ENCODE measurements around the gene TDRD12. TPM values are rescaled to one million over a fixed set of nuclear protein-coding genes. Genes with fewer than 3 reads are reported as not detected.
"Not testable (repeated sequence)": the region's sequence is repeated elsewhere in the genome, so short reads cannot be mapped to it uniquely, and the experiment has no call there.

Gene TDRD12
- total RNA-seq, 5 donors from 2014 or later (not counting 1 experiment from before 2014, with no cell fraction given): 0.36 to 1.0 (median 0.63) TPM

GRCh38 chr19:32691952-32692726 is 27.4 kb upstream of the TDRD12 start:
- Mint-ChIP-seq H3K9me3 (no peaks in the 10 kb centered on the region), H3K27me3 (no peaks in the 10 kb centered on the region), H3K27ac (peak overlapping the region; percentile 87 to 90), H3K4me1 (peaks cover 48 to 59% (median 57%) of the 10 kb centered on the region in 3 donors), H3K36me3 (peaks cover 13% of the 10 kb centered on the region), H3K4me3 (peak overlapping the region; percentile 86 to 97 (median 88))
- Histone ChIP-seq H3K4me3 (ENCODE audit: control insufficient read depth in 1 of 2, extremely low read depth in 1 of 2, low read length in 1 of 2) (peak overlapping the region; percentile 79 to 85), H3K4me1 (ENCODE audit: control insufficient read depth in 1 of 2, extremely low read depth in 1 of 2, insufficient read depth in 2 of 2, low read length in 2 of 2) (peaks cover 12 to 36% of the 10 kb centered on the region in 2 experiments), H3K27me3 (replicated peaks in 1 of 2; ENCODE audit: control insufficient read depth in 2 of 2, extremely low read depth in 1 of 2, insufficient read depth in 2 of 2, low read length in 1 of 2) (no peaks in the 10 kb centered on the region), H3K36me3 (ENCODE audit: control insufficient read depth in 2 of 2, extremely low read depth in 1 of 2, insufficient read depth in 1 of 2, low read length in 1 of 2) (peaks cover 0 to 1% of the 10 kb centered on the region in 2 donors), H3K9me3 (no peaks in the 10 kb centered on the region), H3K27ac (ENCODE audit: low read length) (peak overlapping the region; percentile 49)
- CTCF ChIA-PET: interaction anchor here in 1 of 2 donors (0.5 to 0.6 kb wide), 2 partner anchors 14 to 30 kb away, joined by 3 to 7 read pairs; no protein-coding TSS in a partner anchor
- POLR2A ChIA-PET: no interaction called here
- ATAC-seq (replicated peaks in 1 of 4): peak; percentile 64 to 70 (median 66)
- peak in 29 of 35 experiments; percentile 20 to 67 (median 31) for DNase-seq
- WGBS (ENCODE audit: insufficient coverage): under 1% methylated on average over 93 of the region's 93 CpGs

DNA sequence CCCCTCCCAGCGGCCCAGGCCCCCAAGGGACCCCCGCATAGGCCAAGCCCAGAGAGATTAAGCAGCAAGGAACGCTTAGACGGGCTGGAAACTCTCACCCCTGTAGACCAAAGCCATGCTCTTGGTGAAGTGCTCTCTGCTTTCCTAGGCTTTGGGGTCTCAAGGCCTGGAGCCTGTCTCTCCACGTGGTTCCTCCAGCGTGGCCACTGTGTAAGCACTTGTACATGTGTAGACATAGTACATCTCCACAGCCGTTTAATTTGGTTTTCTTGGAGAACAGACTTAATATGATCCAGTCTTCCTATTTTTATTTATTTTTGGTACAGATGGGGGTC is 26.9 kb upstream of the TDRD12 start:
- Histone ChIP-seq H3K4me3 (ENCODE audit: control insufficient read depth in 1 of 2, extremely low read depth in 1 of 2, low read length in 1 of 2) (peak overlapping the region; percentile 79 to 85), H3K9me3 (no peaks in the 10 kb centered on the region), H3K36me3 (ENCODE audit: control insufficient read depth in 2 of 2, extremely low read depth in 1 of 2, insufficient read depth in 1 of 2, low read length in 1 of 2) (peaks cover 0 to 4% of the 10 kb centered on the region in 2 donors), H3K27me3 (replicated peaks in 1 of 2; ENCODE audit: control insufficient read depth in 2 of 2, extremely low read depth in 1 of 2, insufficient read depth in 2 of 2, low read length in 1 of 2) (no peaks in the 10 kb centered on the region), H3K27ac (ENCODE audit: low read length) (peak overlapping the region; percentile 49), H3K4me1 (ENCODE audit: control insufficient read depth in 1 of 2, extremely low read depth in 1 of 2, insufficient read depth in 2 of 2, low read length in 2 of 2) (peaks cover 12 to 36% of the 10 kb centered on the region in 2 experiments)
- ATAC-seq (replicated peaks in 1 of 4) (peak in 3 of 4 experiments; percentile 3 to 8 (median 3)), DNase-seq (no peak)
- Mint-ChIP-seq H3K9me3 (no peaks in the 10 kb centered on the region), H3K4me1 (peaks cover 52 to 65% (median 62%) of the 10 kb centered on the region in 3 donors), H3K36me3 (peaks cover 18% of the 10 kb centered on the region), H3K4me3 (peak overlapping the region; percentile 86 to 97 (median 88)), H3K27me3 (no peaks in the 10 kb centered on the region), H3K27ac (peak overlapping the region; percentile 87 to 90)
- 11% methylated on average over 4 of the region's 7 CpGs for WGBS (ENCODE audit: insufficient coverage)
- POLR2A ChIA-PET: interaction anchor here in 1 of 2 donors (0.6 kb wide), 1 partner anchor 483 kb away, joined by 5 read pairs; no protein-coding TSS in a partner anchor
- CTCF ChIA-PET: interaction anchor here (0.6 kb wide), 2 partner anchors 200 to 387 kb away, joined by 3 to 6 read pairs; no protein-coding TSS in a partner anchor

- ChIA-PET CTCF (interaction anchor here (0.6 to 0.9 kb wide), 4 partner anchors 16 to 460 kb away, joined by 3 to 10 read pairs (median 4); no protein-coding TSS in a partner anchor), POLR2A (interaction anchor here in 1 of 2 donors (0.6 kb wide), 1 partner anchor 482 kb away, joined by 5 read pairs; no protein-coding TSS in a partner anchor)
- not testable (repeated sequence) for H3K36me3 ChIP-seq (ENCODE audit: control insufficient read depth in 2 of 2, extremely low read depth in 1 of 2, insufficient read depth in 1 of 2, low read length in 1 of 2); H3K9me3 ChIP-seq; H3K27me3 Mint-ChIP-seq; H3K27me3 ChIP-seq (replicated peaks in 1 of 2; ENCODE audit: control insufficient read depth in 2 of 2, extremely low read depth in 1 of 2, insufficient read depth in 2 of 2, low read length in 1 of 2); H3K9me3 Mint-ChIP-seq
- 75% methylated on average over 11 of the region's 20 CpGs for WGBS (ENCODE audit: insufficient coverage)
- H3K27ac Mint-ChIP-seq: peak overlapping the region; percentile 87 to 90
- peak overlapping the region; percentile 49 for H3K27ac ChIP-seq (ENCODE audit: low read length)
- H3K4me1 Mint-ChIP-seq: peaks cover 57 to 71% (median 70%) of the 10 kb centered on the region in 3 donors
- H3K4me3 Mint-ChIP-seq: peak overlapping the region; percentile 86 to 97 (median 88)
- DNase-seq: peak in 22 of 35 experiments; percentile 7 to 57 (median 24)
- ATAC-seq (replicated peaks in 1 of 4): peak in 1 of 4 experiments; percentile 8
- H3K36me3 Mint-ChIP-seq: peaks cover 26% of the 10 kb centered on the region
- H3K4me3 ChIP-seq (ENCODE audit: control insufficient read depth in 1 of 2, extremely low read depth in 1 of 2, low read length in 1 of 2): peak overlapping the region; percentile 79 to 85
- peaks cover 12 to 36% of the 10 kb centered on the region in 2 experiments for H3K4me1 ChIP-seq (ENCODE audit: control insufficient read depth in 1 of 2, extremely low read depth in 1 of 2, insufficient read depth in 2 of 2, low read length in 2 of 2)
Measured at GRCh38 chr19:32693151-32694108, 26.1 kb upstream of the TDRD12 start.

DNA sequence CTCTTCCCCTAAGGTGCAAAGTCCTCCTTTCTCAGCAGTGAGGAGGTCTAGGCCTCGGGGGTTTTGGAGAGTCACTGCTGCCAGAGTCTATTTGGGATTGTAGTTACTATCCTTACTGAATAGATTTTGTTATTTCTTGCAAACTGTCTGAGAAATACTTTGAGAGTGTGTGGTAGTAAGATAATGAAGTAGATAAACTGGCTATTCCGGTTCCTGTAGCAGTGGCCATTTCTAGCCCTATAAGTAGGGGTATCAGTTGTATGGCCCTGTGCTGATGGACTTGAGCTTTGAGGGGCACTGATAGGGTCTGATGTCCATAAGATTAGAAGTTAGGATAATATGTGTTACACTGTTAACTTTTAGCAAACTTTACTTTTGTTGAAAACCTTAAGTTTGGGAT is 25.3 kb upstream of the TDRD12 start:
- H3K27me3 ChIP-seq (replicated peaks in 1 of 2; ENCODE audit: control insufficient read depth in 2 of 2, extremely low read depth in 1 of 2, insufficient read depth in 2 of 2, low read length in 1 of 2); ATAC-seq (replicated peaks in 1 of 4); POLR2A ChIA-PET; H3K9me3 Mint-ChIP-seq; H3K27me3 Mint-ChIP-seq; H3K27ac ChIP-seq (ENCODE audit: low read length); H3K9me3 ChIP-seq; DNase-seq; CTCF ChIA-PET; H3K4me3 ChIP-seq (ENCODE audit: control insufficient read depth in 1 of 2, extremely low read depth in 1 of 2, low read length in 1 of 2): not testable (repeated sequence)
- H3K27ac Mint-ChIP-seq: peak overlapping the region in 1 of 2 donors; percentile 87
- H3K4me1 ChIP-seq (ENCODE audit: control insufficient read depth in 1 of 2, extremely low read depth in 1 of 2, insufficient read depth in 2 of 2, low read length in 2 of 2): peaks cover 12 to 36% of the 10 kb centered on the region in 2 experiments
- peak overlapping the region; percentile 86 to 97 (median 88) for H3K4me3 Mint-ChIP-seq
- WGBS (ENCODE audit: insufficient coverage): no CpG with 5 or more reads among the region's 2 CpGs
- peaks cover 62 to 76% (median 73%) of the 10 kb centered on the region in 3 donors for H3K4me1 Mint-ChIP-seq
- H3K36me3 Mint-ChIP-seq: peaks cover 34% of the 10 kb centered on the region
- peaks cover 3 to 11% of the 10 kb centered on the region in 2 donors for H3K36me3 ChIP-seq (ENCODE audit: control insufficient read depth in 2 of 2, extremely low read depth in 1 of 2, insufficient read depth in 1 of 2, low read length in 1 of 2)

DNA sequence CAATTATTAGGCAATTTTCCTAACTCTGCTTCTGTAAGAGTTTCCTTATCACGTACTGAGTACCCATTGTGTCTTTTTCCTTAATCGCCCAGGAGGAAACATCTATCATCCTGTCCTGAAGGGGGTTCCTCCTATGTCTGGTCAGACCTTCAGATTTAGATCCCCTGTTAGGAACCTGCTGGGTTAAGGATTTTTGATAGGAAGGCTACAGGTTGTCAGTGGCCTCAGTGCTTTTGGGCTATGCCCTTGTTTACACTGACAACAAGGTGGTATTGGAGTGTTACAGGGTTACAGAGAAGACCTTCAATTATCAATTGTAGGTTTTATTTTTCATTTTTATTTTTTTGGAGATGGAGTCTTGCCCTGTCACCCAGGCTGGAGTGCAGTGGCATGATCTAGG is 24.7 kb upstream of the TDRD12 start:
- DNase-seq; H3K4me3 ChIP-seq (ENCODE audit: control insufficient read depth in 1 of 2, extremely low read depth in 1 of 2, low read length in 1 of 2); H3K9me3 Mint-ChIP-seq; H3K27ac ChIP-seq (ENCODE audit: low read length); ATAC-seq (replicated peaks in 1 of 4); CTCF ChIA-PET; POLR2A ChIA-PET; H3K9me3 ChIP-seq; H3K27me3 ChIP-seq (replicated peaks in 1 of 2; ENCODE audit: control insufficient read depth in 2 of 2, extremely low read depth in 1 of 2, insufficient read depth in 2 of 2, low read length in 1 of 2); H3K27me3 Mint-ChIP-seq: not testable (repeated sequence)
- Histone ChIP-seq H3K4me1 (ENCODE audit: control insufficient read depth in 1 of 2, extremely low read depth in 1 of 2, insufficient read depth in 2 of 2, low read length in 2 of 2) (peaks cover 12 to 36% of the 10 kb centered on the region in 2 experiments), H3K36me3 (ENCODE audit: control insufficient read depth in 2 of 2, extremely low read depth in 1 of 2, insufficient read depth in 1 of 2, low read length in 1 of 2) (peaks cover 3 to 15% of the 10 kb centered on the region in 2 donors)
- peak overlapping the region; percentile 86 to 97 (median 88) for H3K4me3 Mint-ChIP-seq
- 75% methylated on average over 2 of the region's 2 CpGs for WGBS (ENCODE audit: insufficient coverage)
- peaks cover 62 to 76% (median 75%) of the 10 kb centered on the region in 3 donors for H3K4me1 Mint-ChIP-seq
- H3K27ac Mint-ChIP-seq: peak overlapping the region; percentile 48 to 57
- peaks cover 38% of the 10 kb centered on the region for H3K36me3 Mint-ChIP-seq

DNA sequence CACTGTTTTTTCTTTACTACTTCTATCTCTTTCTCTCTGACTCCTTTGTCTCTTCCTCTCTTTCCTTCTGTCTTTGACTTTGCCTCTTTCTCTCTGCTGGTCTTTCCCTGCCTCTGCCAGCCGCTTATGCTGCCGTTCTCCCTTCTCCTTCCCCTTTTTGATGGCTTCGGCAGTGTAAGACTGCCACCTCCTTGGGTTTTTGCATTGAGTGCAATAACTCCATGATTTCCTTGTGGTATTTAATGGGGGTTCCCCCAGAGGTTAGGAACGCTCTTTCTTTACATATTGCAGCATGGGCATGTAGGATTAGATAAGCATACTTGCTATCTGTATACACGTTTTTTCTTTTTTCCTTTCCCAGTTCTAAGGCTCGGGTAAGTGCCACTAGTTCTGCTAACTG is 24.1 kb upstream of the TDRD12 start:
- DNase-seq; H3K27me3 ChIP-seq (replicated peaks in 1 of 2; ENCODE audit: control insufficient read depth in 2 of 2, extremely low read depth in 1 of 2, insufficient read depth in 2 of 2, low read length in 1 of 2); POLR2A ChIA-PET; H3K4me3 ChIP-seq (ENCODE audit: control insufficient read depth in 1 of 2, extremely low read depth in 1 of 2, low read length in 1 of 2); H3K27ac ChIP-seq (ENCODE audit: low read length); CTCF ChIA-PET; H3K27me3 Mint-ChIP-seq; H3K9me3 Mint-ChIP-seq; H3K9me3 ChIP-seq; ATAC-seq (replicated peaks in 1 of 4): not testable (repeated sequence)
- H3K4me1 Mint-ChIP-seq: peaks cover 62 to 80% (median 77%) of the 10 kb centered on the region in 3 donors
- WGBS (ENCODE audit: insufficient coverage): no CpG with 5 or more reads among the region's 6 CpGs
- H3K36me3 Mint-ChIP-seq: peaks cover 44% of the 10 kb centered on the region
- H3K4me1 ChIP-seq (ENCODE audit: control insufficient read depth in 1 of 2, extremely low read depth in 1 of 2, insufficient read depth in 2 of 2, low read length in 2 of 2): peaks cover 12 to 36% of the 10 kb centered on the region in 2 experiments
- H3K36me3 ChIP-seq (ENCODE audit: control insufficient read depth in 2 of 2, extremely low read depth in 1 of 2, insufficient read depth in 1 of 2, low read length in 1 of 2): peaks cover 9 to 15% of the 10 kb centered on the region in 2 donors
- peak overlapping the region in 1 of 2 donors; percentile 53 for H3K27ac Mint-ChIP-seq
- H3K4me3 Mint-ChIP-seq: peak overlapping the region; percentile 13 to 64 (median 49)

Data from T-cell (primary cell).